ENCODE results near the gene TTC32. TPM values are rescaled to one million over a fixed set of nuclear protein-coding genes. Genes with fewer than 3 reads are reported as not detected.

Gene TTC32
- total RNA-seq (17.7 TPM), polyA plus RNA-seq (ENCODE audit: insufficient read depth, low read depth, low replicate concordance) (8.6 TPM)
- long read RNA-seq, donor 1, partial matches to known transcripts: 0 of 13 reads
- long read RNA-seq, donor 1, other reads (novel, unspliced or antisense): 8 of 13 reads
- long read RNA-seq, donor 2, transcript TTC32-204 (2 exons, 710 nt): major isoform, 5 of 8 reads
- long read RNA-seq, donor 2, partial matches to known transcripts: 0 of 8 reads
- long read RNA-seq, donor 2, other reads (novel, unspliced or antisense): 0 of 8 reads
- long read RNA-seq, donor 3, partial matches to known transcripts: 0 of 9 reads
- long read RNA-seq, donor 3, other reads (novel, unspliced or antisense): 5 of 9 reads
- long read RNA-seq, donor 4, partial matches to known transcripts: 15 of 20 reads
- long read RNA-seq, donor 4, other reads (novel, unspliced or antisense): 0 of 20 reads
- long read RNA-seq, donor 5, partial matches to known transcripts: 0 of 1 reads
- long read RNA-seq, donor 5, other reads (novel, unspliced or antisense): 0 of 1 reads
- long read RNA-seq, donor 6, transcript TTC32-201 (3 exons, 822 nt): major isoform, 6 of 15 reads
- long read RNA-seq, donor 6, partial matches to known transcripts: 0 of 15 reads
- long read RNA-seq, donor 6, other reads (novel, unspliced or antisense): 6 of 15 reads
- long read RNA-seq, donor 7, partial matches to known transcripts: 0 of 7 reads
- long read RNA-seq, donor 7, other reads (novel, unspliced or antisense): 3 of 7 reads
- long read RNA-seq, donor 8, transcript TTC32-204 (2 exons, 710 nt): major isoform, 6 of 30 reads
- long read RNA-seq, donor 8, partial matches to known transcripts: 9 of 30 reads
- long read RNA-seq, donor 8, other reads (novel, unspliced or antisense): 11 of 30 reads
- long read RNA-seq, donor 9, partial matches to known transcripts: 0 of 4 reads
- long read RNA-seq, donor 9, other reads (novel, unspliced or antisense): 0 of 4 reads
- long read RNA-seq, donor 10, transcript TTC32-204 (2 exons, 710 nt): major isoform, 6 of 6 reads
- long read RNA-seq, donor 10, partial matches to known transcripts: 0 of 6 reads
- long read RNA-seq, donor 10, other reads (novel, unspliced or antisense): 0 of 6 reads

DNA sequence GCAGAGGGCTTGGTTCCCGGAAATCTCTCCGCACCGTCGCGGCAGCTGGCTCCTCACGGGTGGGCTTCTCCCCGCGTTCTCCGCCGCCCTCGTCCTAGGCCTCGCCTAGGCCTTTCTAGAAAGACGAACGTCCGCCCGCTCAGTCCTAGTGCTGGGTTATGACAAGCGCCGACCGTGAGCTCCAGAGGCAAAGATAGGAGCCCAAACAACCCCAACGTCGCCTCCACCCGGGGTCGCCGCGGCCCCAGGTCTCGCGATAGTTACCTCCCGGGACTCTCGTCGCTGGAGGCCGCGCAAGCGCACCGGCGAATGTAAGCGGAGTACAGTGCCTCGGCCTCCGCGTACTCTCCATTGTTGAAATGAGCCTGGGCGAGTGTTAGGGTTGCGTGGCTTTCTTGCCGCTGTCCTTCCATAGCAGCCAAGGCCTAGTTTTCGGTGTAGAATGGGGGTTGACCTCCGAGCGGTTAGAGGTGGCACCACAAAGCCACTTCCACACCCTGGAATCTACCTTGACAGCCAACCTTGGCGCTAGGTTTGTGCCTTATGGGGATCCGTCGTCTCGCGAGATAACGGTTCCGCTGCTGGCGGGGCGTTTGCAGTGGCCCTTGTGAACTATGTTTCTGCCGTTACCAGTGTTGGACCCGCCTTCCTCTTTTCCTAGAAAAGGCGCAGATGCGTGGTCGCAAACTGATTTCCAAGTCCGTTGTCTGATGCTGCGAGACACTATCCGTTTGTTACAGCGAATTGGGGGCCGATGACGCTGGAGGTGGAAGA lies at the start of gene TTC32:
Gene TTC32, minus strand, starts transcription at position 542 of the 774 bp plus-strand sequence. Its CDS starts 129 bp downstream, at position 413.
- Histone ChIP-seq H3K4me3 (ENCODE audit: low read length in 3 of 3) (peak within 1 kb of the TSS; percentile 97 to 100 (median 99)), H3K27me3 (ENCODE audit: control insufficient read depth, insufficient read depth, low read length) (no peaks in the 10 kb centered on the region), H3K9me3 (ENCODE audit: control insufficient read depth in 2 of 3, insufficient read depth in 1 of 3, low read length in 3 of 3) (no peaks in the 10 kb centered on the region), H3K9ac (ENCODE audit: low read length in 3 of 3) (peak within 1 kb of the TSS; percentile 83 to 99 (median 97)), H3K4me1 (ENCODE audit: control insufficient read depth in 2 of 3, insufficient read depth in 2 of 3, low read depth in 1 of 3, low read length in 3 of 3) (peaks cover 4 to 12% (median 11%) of the 10 kb centered on the region in 3 donors), H3K27ac (ENCODE audit: low read depth in 2 of 2, low read length in 2 of 2) (peak within 1 kb of the TSS; percentile 86 to 98), H3K36me3 (ENCODE audit: control insufficient read depth in 2 of 3, insufficient read depth in 3 of 3, low read length in 3 of 3) (no peaks in the 10 kb centered on the region)
- DNase-seq (peak; percentile 96 to 98 (median 97)), FAIRE-seq (no peak)
- intact Hi-C loops (cut with DNase I): no loop called here
- TF ChIP-seq, protein P1, sequence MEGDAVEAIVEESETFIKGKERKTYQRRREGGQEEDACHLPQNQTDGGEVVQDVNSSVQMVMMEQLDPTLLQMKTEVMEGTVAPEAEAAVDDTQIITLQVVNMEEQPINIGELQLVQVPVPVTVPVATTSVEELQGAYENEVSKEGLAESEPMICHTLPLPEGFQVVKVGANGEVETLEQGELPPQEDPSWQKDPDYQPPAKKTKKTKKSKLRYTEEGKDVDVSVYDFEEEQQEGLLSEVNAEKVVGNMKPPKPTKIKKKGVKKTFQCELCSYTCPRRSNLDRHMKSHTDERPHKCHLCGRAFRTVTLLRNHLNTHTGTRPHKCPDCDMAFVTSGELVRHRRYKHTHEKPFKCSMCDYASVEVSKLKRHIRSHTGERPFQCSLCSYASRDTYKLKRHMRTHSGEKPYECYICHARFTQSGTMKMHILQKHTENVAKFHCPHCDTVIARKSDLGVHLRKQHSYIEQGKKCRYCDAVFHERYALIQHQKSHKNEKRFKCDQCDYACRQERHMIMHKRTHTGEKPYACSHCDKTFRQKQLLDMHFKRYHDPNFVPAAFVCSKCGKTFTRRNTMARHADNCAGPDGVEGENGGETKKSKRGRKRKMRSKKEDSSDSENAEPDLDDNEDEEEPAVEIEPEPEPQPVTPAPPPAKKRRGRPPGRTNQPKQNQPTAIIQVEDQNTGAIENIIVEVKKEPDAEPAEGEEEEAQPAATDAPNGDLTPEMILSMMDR (IDR thresholded peaks at IDR 0.05; ENCODE audit: borderline replicate concordance, extremely low read depth, insufficient read depth): no peak

DNA sequence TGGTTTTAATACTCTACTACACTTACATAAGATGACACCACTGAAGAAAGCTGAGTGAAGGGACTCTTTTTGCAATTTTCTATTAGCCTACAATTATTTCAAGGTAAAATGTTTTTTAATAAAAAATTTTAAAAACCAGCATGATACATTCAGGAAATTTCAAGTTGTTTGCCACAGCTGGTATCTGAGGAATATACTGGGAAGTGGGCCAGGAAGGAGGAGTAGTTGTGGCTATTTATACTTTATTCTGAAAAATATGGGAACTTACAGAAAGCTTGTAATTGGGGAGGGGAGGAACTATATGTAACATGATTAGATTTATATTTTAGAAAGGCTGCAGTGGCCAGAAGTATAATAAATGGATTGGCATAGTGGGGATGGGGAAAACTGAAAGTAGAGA lies 47.3 kb upstream of the TTC32 start:
- no peaks in the 10 kb centered on the region for H3K27me3 ChIP-seq (ENCODE audit: control insufficient read depth, insufficient read depth, low read length)
- FAIRE-seq: no peak
- peak in 1 of 5 donors; percentile 18 for DNase-seq
- TF ChIP-seq, protein P1 (IDR thresholded peaks at IDR 0.05; ENCODE audit: borderline replicate concordance, extremely low read depth, insufficient read depth): no peak
- no peaks in the 10 kb centered on the region for H3K4me1 ChIP-seq (ENCODE audit: control insufficient read depth in 2 of 3, insufficient read depth in 2 of 3, low read depth in 1 of 3, low read length in 3 of 3)
- no peaks in the 10 kb centered on the region for H3K9me3 ChIP-seq (ENCODE audit: control insufficient read depth in 2 of 3, insufficient read depth in 1 of 3, low read length in 3 of 3)
- H3K27ac ChIP-seq (ENCODE audit: low read depth in 2 of 2, low read length in 2 of 2): no peak overlapping the region
- intact Hi-C loops (cut with DNase I): no loop called here
- H3K36me3 ChIP-seq (ENCODE audit: control insufficient read depth in 2 of 3, insufficient read depth in 3 of 3, low read length in 3 of 3): peaks cover 0 to 5% (median 0%) of the 10 kb centered on the region in 3 donors
- no peak overlapping the region for H3K9ac ChIP-seq (ENCODE audit: low read length in 3 of 3)
- no peak overlapping the region for H3K4me3 ChIP-seq (ENCODE audit: low read length in 3 of 3)

DNA sequence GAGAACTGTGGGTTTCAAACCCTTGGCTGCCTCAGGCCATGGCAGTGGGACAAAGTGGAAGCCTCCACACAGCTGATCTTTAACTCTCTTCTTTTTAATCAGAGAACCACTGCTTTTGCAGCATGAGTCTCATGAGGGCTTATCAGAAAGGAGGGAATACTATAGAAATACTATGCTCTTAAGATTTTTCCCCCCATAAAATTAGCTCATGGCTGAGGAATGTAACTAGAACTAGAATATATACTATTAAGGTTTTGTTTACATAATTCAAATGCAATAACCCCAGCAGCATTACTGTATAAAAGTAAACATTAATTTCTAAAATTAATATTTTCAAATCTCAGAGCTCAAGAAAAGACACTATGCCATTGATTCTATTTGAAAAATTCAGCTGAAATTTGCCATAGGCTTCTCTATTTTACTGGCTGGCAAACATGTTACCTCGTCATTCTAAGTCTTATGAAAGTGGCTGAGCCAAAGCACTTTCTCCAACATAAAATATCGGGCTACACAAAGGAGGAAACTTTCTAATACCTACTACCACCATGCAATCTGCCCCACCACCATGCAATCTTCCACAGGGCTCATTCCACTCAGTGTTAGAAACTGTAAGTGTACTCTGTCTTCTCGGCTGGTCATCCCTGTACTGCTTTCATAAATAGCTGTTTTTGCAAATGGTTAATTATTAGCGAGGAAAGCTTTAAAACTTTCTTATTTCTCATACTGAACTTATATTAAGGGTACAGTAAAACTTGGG lies 45.6 kb upstream of the TTC32 start:
- DNase-seq (no peak), FAIRE-seq (no peak)
- TF ChIP-seq, protein P1 (IDR thresholded peaks at IDR 0.05; ENCODE audit: borderline replicate concordance, extremely low read depth, insufficient read depth): no peak
- Histone ChIP-seq H3K27me3 (ENCODE audit: control insufficient read depth, insufficient read depth, low read length) (no peaks in the 10 kb centered on the region), H3K27ac (ENCODE audit: low read depth in 2 of 2, low read length in 2 of 2) (no peak overlapping the region), H3K36me3 (ENCODE audit: control insufficient read depth in 2 of 3, insufficient read depth in 3 of 3, low read length in 3 of 3) (peaks cover 0 to 5% (median 0%) of the 10 kb centered on the region in 3 donors), H3K9me3 (ENCODE audit: control insufficient read depth in 2 of 3, insufficient read depth in 1 of 3, low read length in 3 of 3) (no peaks in the 10 kb centered on the region), H3K4me3 (ENCODE audit: low read length in 3 of 3) (no peak overlapping the region), H3K4me1 (ENCODE audit: control insufficient read depth in 2 of 3, insufficient read depth in 2 of 3, low read depth in 1 of 3, low read length in 3 of 3) (no peaks in the 10 kb centered on the region), H3K9ac (ENCODE audit: low read length in 3 of 3) (no peak overlapping the region)
- intact Hi-C loops (cut with DNase I): no loop called here

Measured in kidney (tissue), 22 donors.